Hepatocyte (in vitro differentiated cells): ENCODE measurements around the gene DNAH3. TPM values are rescaled to one million over a fixed set of nuclear protein-coding genes. Genes with fewer than 3 reads are reported as not detected.

Experiments used
- DNase-seq: peaks from one replicate; pipeline ENCODE4 v3.0.0-alpha.2; 2016; ENCODE audit warnings: low spot score
- H2AFZ ChIP-seq: fragments of 200-600 bp; sonication (generic); 2 replicates; pipeline ENCODE4 v1.6.0; 2016; ENCODE audit warnings: antibody characterized with exemption, mild to moderate bottlenecking
- H3K27ac ChIP-seq: fragments of 200-600 bp; sonication (generic); 2 replicates; pipeline ENCODE4 v1.5.1; 2016; ENCODE audit warnings: mild to moderate bottlenecking
- H3K27me3 ChIP-seq: fragments of 200-600 bp; sonication (generic); 2 replicates; pipeline ENCODE4 v1.6.1; 2016
- H3K36me3 ChIP-seq: fragments of 200-600 bp; sonication (generic); replicated peaks from 2 replicates; pipeline ENCODE4 v1.5.1; 2016; ENCODE audit warnings: low read depth; ENCODE audit not compliant: insufficient read depth
- H3K4me1 ChIP-seq: fragments of 200-600 bp; sonication (generic); 2 replicates; pipeline ENCODE4 v1.5.1; 2016; ENCODE audit warnings: mild to moderate bottlenecking, moderate library complexity; ENCODE audit not compliant: insufficient read depth
- H3K4me2 ChIP-seq: fragments of 200-600 bp; sonication (generic); 2 replicates; pipeline ENCODE4 v1.6.0; 2016
- H3K4me3 ChIP-seq: fragments of 200-600 bp; sonication (generic); 2 replicates; pipeline ENCODE4 v1.5.1; 2016; ENCODE audit warnings: mild to moderate bottlenecking
- H3K79me2 ChIP-seq: fragments of 200-600 bp; sonication (generic); 2 replicates; pipeline ENCODE4 v1.6.0; 2017; ENCODE audit warnings: mild to moderate bottlenecking
- H3K9me2 ChIP-seq: fragments of 200-600 bp; sonication (generic); replicated peaks from 2 replicates; pipeline ENCODE4 v1.6.0; 2017; ENCODE audit warnings: mild to moderate bottlenecking; ENCODE audit not compliant: insufficient read depth
- H3K9me3 ChIP-seq: fragments of 200-600 bp; sonication (generic); 2 replicates; pipeline ENCODE4 v1.5.1; 2016; ENCODE audit warnings: low read depth, mild to moderate bottlenecking
- H4K20me1 ChIP-seq: fragments of 200-600 bp; sonication (generic); 2 replicates; pipeline ENCODE4 v1.6.0; 2016; ENCODE audit warnings: mild to moderate bottlenecking; ENCODE audit not compliant: insufficient read depth, poor library complexity, severe bottlenecking
- EZH2 ChIP-seq: fragments of 200-600 bp; sonication (generic); IDR thresholded peaks from 2 replicates; pipeline ENCODE4 v1.6.1; 2016; ENCODE audit warnings: antibody characterized with exemption, mild to moderate bottlenecking, borderline replicate concordance
- EZH2phosphoT487 ChIP-seq: fragments of 200-600 bp; sonication (generic); IDR thresholded peaks from one replicate; pipeline ENCODE4 v1.6.1; 2018; ENCODE audit warnings: antibody characterized with exemption, mild to moderate bottlenecking, low read depth, moderate library complexity; ENCODE audit not compliant: unreplicated experiment, severe bottlenecking
- WGBS: methylation state at CpG from one replicate; pipeline ENCODE4 v1.1.6; 2016; ENCODE audit warnings: low lambda C conversion rate; ENCODE audit errors: missing lambda C conversion rate; 5-methylcytosine and 5-hydroxymethylcytosine counted together
- polyA plus RNA-seq: library from polyadenylated mRNA; unstranded; fragments of >200 nt; fragmentation: Nextera tagmentation; extraction: Ambion mirVana; gene quantifications from 2 replicates; pipeline ENCODE4 v1.2.1, GENCODE V29; 2016
- total RNA-seq: library from RNA; depleted of rRNA; stranded (reverse); fragments of >200 nt; gene quantifications from 2 replicates; pipeline ENCODE4 v1.2.3, GENCODE V29; 2014
- TF ChIP-seq, protein P1 (sequence below): fragments of 200-600 bp; sonication (generic); IDR thresholded peaks from 2 replicates; pipeline ENCODE4 v1.5.1; 2016; ENCODE audit warnings: antibody characterized with exemption, mild to moderate bottlenecking; ENCODE audit not compliant: poor library complexity

The DNAH3 gene
- total and polyA plus RNA-seq, 2 experiments from 2014 or later: 0.33 to 0.37 TPM

GRCh38 chr16:21134053-21134452 lies 16.6 kb downstream of the DNAH3 start:
- Histone ChIP-seq H3K4me3 (no peak overlapping the region), H3K9me3 (no peaks in the 10 kb centered on the region), H4K20me1 (no peaks in the 10 kb centered on the region), H3K27ac (no peak overlapping the region), H2AFZ (no peak overlapping the region), H3K27me3 (no peaks in the 10 kb centered on the region), H3K4me2 (no peak overlapping the region), H3K4me1 (no peaks in the 10 kb centered on the region), H3K79me2 (no peaks in the 10 kb centered on the region), H3K9me2 (no peaks in the 10 kb centered on the region), H3K36me3 (no peaks in the 10 kb centered on the region)
- TF ChIP-seq EZH2 (no peak), EZH2phosphoT487 (no peak)
- TF ChIP-seq, protein P1, sequence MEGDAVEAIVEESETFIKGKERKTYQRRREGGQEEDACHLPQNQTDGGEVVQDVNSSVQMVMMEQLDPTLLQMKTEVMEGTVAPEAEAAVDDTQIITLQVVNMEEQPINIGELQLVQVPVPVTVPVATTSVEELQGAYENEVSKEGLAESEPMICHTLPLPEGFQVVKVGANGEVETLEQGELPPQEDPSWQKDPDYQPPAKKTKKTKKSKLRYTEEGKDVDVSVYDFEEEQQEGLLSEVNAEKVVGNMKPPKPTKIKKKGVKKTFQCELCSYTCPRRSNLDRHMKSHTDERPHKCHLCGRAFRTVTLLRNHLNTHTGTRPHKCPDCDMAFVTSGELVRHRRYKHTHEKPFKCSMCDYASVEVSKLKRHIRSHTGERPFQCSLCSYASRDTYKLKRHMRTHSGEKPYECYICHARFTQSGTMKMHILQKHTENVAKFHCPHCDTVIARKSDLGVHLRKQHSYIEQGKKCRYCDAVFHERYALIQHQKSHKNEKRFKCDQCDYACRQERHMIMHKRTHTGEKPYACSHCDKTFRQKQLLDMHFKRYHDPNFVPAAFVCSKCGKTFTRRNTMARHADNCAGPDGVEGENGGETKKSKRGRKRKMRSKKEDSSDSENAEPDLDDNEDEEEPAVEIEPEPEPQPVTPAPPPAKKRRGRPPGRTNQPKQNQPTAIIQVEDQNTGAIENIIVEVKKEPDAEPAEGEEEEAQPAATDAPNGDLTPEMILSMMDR: no peak
- WGBS: 86% methylated on average over 8 of the region's 8 CpGs
- no peak for DNase-seq

DNA sequence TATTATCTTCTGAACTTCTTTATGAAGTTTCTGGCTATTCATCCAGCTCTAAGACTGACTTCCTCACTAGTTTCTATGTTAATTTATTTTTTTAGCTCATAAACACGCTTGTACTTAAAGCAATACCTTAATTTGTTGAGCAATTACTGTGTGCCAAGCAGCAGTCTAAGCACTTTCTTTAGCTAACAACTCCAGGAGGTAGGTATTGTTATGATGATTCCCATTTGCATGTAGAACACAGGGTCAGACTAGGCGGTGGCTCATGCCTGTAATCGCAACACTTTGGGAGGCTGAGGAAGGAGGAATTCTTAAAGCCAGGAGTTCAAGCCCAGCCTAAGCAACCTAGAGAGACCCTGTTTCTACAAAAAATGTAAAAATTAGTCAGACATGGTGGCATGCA lies 19.8 kb downstream of the DNAH3 start:
- Histone ChIP-seq H3K27ac (no peak overlapping the region), H3K4me2 (no peak overlapping the region), H3K36me3 (no peaks in the 10 kb centered on the region), H3K4me3 (no peak overlapping the region), H3K79me2 (no peaks in the 10 kb centered on the region), H3K27me3 (no peaks in the 10 kb centered on the region), H2AFZ (no peak overlapping the region), H3K9me3 (no peaks in the 10 kb centered on the region), H4K20me1 (no peaks in the 10 kb centered on the region), H3K9me2 (no peaks in the 10 kb centered on the region), H3K4me1 (no peaks in the 10 kb centered on the region)
- no peak for DNase-seq
- TF ChIP-seq, protein P1: no peak
- WGBS: 73% methylated on average over 3 of the region's 3 CpGs

- H3K36me3 ChIP-seq: no peaks in the 10 kb centered on the region
- no peaks in the 10 kb centered on the region for H3K9me2 ChIP-seq
- DNase-seq: no peak
- H3K9me3 ChIP-seq: no peaks in the 10 kb centered on the region
- no peaks in the 10 kb centered on the region for H4K20me1 ChIP-seq
- 93% methylated on average over 6 of the region's 6 CpGs for WGBS
- no peaks in the 10 kb centered on the region for H3K4me1 ChIP-seq
- no peak overlapping the region for H2AFZ ChIP-seq
- H3K27ac ChIP-seq: no peak overlapping the region
- H3K27me3 ChIP-seq: no peaks in the 10 kb centered on the region
- TF ChIP-seq, protein P1: no peak
- TF ChIP-seq EZH2 (no peak), EZH2phosphoT487 (no peak)
- no peak overlapping the region for H3K4me3 ChIP-seq
- no peak overlapping the region for H3K4me2 ChIP-seq
- no peaks in the 10 kb centered on the region for H3K79me2 ChIP-seq
Measured at GRCh38 chr16:21128991-21129390, 21.7 kb downstream of the DNAH3 start.

DNA sequence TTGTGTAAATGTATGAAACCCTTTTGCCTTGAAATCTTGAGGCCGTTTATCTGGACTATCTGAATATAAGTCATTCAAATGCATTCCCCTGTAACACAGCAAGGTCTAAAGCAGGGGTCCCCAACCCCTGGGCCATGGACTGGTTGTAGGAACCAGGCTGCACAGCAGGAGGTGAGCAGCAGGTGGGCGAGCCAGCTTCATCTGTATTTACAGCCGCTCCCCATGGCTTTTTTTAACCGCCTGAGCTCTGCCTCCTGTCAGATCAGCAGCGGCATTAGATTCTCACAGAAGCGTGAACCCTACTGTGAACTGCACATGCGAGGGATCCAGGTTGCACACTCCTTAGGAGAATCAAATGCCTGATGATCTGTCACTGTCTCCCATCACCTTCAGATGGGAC lies 24.1 kb downstream of the DNAH3 start:
- Histone ChIP-seq H3K36me3 (no peaks in the 10 kb centered on the region), H3K4me2 (no peak overlapping the region), H3K4me3 (no peak overlapping the region), H3K9me3 (no peaks in the 10 kb centered on the region), H3K79me2 (no peaks in the 10 kb centered on the region), H3K27me3 (no peaks in the 10 kb centered on the region), H3K4me1 (no peaks in the 10 kb centered on the region), H2AFZ (no peak overlapping the region), H4K20me1 (no peaks in the 10 kb centered on the region), H3K27ac (no peak overlapping the region), H3K9me2 (no peaks in the 10 kb centered on the region)
- TF ChIP-seq EZH2phosphoT487: no peak
- no peak for TF ChIP-seq EZH2
- TF ChIP-seq, protein P1: no peak
- 50% methylated on average over 7 of the region's 7 CpGs for WGBS
- DNase-seq: no peak
